Islet of Langerhans (tissue), 1 donor: ENCODE data around the gene STIM1.
"Not testable (repeated sequence)": the region's sequence is repeated elsewhere in the genome, so short reads cannot be mapped to it uniquely, and the experiment has no call there.

Experiments
- FAIRE-seq: peaks from one replicate; lab custom pipeline; 2011; peaks lifted over from hg19 to GRCh38; lab: Jason Lieb, UNC

The STIM1 gene

GRCh38 chr11:4030197-4030596 is 174.7 kb downstream of the STIM1 start:
- FAIRE-seq: no peak

DNA sequence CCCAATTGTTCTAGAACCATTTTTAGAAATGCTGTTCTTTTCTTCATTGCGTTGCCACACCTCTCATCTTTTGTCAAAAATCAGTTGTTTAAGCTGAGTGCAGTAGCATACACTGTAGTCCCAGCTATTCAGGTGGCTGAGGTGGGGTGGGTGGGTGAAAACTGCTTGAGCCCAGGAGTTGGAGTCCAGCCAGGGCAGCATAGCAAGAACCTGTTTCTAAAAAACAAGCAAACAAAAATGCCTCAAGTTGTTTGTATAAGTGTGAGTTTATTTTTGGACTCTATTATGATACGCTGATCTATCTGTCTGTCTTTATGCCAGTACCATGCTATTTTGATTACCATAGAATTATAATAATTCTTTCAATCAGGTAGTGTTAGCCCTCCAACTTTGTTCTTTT is 176.6 kb downstream of the STIM1 start:
- no peak for FAIRE-seq

DNA sequence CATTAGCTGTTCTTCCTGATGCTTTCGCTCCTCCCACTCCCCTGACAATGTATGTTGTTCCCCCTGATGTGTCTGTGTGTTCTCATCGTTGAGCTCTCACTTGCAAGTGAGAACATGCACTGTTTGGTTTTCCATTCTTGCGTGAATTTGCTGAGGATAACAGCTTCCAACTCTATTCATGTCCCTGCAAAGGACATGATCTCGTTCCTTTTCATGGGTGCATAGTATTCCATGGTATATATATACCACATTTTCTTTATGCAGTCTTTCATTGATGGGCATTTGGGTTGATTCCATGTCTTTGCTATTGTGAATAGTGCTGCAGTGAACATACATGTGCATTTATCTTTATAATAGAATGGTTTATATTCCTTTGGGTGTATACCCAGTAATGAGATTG is 180.5 kb downstream of the STIM1 start:
- no peak for FAIRE-seq

DNA sequence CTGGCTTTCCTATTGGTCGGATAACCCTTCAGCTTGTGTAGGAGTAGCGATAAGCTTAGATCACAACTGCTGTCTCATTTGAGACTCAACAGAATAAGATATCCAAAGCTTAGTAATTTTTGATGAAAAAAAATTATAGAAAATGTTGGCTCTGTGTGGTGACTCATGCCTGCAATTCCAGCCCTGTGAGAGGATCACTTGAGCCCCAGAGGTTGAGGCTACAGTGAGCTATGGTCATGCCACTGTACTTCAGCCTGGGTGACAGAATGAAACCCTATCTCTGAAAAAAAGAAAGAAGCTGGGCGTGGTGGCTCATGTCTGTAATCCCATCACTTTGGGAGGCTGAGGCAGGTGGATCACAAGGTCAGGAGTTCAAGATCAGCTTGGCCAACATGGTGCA is 183.5 kb downstream of the STIM1 start:
- FAIRE-seq: no peak

DNA sequence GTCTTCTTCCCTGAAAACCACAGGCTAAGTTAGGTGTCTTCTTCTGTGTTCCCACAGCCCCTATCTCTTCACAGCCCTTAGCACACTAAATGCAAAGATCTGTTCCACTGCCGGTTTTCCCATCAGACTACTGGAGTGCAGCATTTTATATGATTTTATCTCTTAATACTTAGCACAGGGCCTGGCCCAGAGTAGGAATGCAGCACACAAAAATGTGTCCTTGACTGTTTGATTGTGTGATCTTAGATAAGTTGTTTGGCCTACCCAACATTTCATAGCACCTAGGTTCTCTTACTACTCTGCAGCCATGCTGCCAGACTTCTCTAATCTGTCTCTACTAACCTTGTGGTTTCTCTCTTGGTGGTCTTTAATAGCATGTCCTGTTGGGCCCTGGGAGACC is 185.0 kb downstream of the STIM1 start:
- FAIRE-seq: no peak

- FAIRE-seq: no peak
Observed at GRCh38 chr11:4041731-4042391, 186.4 kb downstream of the STIM1 start.

DNA sequence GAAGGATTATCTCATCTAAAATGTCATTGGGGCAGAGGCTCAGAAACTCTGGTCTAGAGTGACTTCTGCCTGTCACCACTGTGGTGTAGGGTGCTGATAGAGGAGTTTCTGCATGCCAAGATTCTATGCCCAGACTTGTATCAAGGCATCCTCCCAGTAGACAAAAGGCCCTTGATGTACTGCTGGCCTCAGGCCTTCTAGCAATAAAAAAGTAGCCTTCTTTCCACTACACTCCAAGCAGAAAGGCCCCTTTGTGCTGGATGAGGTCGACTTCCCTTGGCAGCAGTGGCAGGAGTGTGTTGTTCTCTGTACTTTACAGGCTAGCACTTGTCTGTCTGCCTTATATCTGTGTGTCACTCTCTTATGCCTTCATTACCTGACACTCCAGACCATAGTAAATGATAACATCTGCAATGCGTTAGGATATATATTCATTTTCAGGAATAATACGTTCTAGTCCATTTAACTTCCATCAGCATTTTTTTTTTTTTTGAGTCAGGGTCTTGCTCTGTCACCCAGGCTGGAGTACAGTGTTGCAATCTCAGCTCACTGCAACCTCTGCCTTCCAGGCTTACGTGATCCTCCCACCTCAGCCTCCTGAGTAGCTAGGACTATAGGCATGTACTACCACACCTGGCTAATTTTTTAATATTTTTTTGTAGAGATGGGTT is 189.6 kb downstream of the STIM1 start:
- no peak for FAIRE-seq

DNA sequence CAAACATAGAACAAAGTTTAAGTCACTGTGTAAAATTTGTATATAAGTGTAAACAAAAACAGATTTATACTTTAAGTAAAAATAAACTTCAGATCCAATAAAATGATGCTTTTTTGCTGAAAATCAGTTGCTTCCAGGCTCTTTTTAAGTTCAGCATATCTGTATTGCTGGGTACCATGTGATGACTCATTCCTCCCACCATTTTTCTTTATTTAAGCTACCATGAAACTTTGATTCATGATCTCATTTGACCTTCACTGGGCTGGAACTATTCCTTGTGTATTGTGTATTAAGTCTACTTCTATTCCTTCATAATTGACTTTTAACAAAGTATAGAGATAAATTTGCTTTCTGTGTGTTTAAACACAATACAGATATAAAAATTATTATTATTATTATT is 192.9 kb downstream of the STIM1 start:
- FAIRE-seq: no peak

GRCh38 chr11:4049006-4049405 is 193.5 kb downstream of the STIM1 start:
- no peak for FAIRE-seq

DNA sequence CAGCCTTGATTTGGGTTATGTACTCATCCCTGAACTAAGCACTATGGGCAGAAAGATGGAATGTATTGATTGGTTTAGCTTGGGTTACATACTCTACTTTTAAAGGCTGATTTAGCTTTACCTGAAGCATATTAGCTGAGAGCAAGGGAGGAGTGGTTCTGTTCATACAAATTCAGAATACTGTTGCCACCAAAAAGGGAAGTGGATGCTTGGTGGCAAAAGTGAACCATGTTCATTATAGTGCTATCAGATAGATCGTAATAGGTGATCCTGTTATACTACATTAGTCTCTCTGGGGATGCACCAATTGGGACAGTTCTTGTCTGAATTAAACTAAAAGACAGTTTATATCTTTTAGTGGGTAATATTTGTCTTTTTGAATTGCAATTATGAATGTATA is 194.7 kb downstream of the STIM1 start:
- FAIRE-seq: no peak

DNA sequence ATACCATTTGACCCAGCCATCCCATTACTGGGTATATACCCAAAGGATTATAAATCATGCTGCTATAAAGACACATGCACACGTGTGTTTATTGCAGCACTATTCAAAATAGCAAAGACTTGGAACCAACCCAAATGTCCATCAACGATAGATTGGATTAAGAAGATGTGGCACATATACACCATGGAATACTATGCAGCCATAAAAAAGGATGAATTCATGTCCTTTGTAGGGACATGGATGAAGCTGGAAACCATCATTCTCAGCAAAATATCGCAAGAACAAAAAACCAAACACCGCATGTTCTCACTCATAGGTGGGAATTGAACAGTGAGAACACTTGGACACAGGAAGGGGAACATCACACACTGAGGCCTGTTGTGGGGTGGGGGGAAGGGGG is 197.7 kb downstream of the STIM1 start:
- not testable (repeated sequence) for FAIRE-seq

- FAIRE-seq: no peak
Observed at GRCh38 chr11:4054643-4055042, 199.2 kb downstream of the STIM1 start.

GRCh38 chr11:4059424-4059823 is 204.0 kb downstream of the STIM1 start:
- no peak for FAIRE-seq

GRCh38 chr11:4060182-4060923 is 204.9 kb downstream of the STIM1 start:
- FAIRE-seq: no peak

- no peak for FAIRE-seq
Observed at GRCh38 chr11:4061700-4062099, 206.2 kb downstream of the STIM1 start.

GRCh38 chr11:4063348-4063747 is 207.9 kb downstream of the STIM1 start:
- no peak for FAIRE-seq

- FAIRE-seq: no peak
Observed at GRCh38 chr11:4064278-4064955, 209.0 kb downstream of the STIM1 start.

- FAIRE-seq: no peak
Observed at GRCh38 chr11:4065086-4065485, 209.6 kb downstream of the STIM1 start.

DNA sequence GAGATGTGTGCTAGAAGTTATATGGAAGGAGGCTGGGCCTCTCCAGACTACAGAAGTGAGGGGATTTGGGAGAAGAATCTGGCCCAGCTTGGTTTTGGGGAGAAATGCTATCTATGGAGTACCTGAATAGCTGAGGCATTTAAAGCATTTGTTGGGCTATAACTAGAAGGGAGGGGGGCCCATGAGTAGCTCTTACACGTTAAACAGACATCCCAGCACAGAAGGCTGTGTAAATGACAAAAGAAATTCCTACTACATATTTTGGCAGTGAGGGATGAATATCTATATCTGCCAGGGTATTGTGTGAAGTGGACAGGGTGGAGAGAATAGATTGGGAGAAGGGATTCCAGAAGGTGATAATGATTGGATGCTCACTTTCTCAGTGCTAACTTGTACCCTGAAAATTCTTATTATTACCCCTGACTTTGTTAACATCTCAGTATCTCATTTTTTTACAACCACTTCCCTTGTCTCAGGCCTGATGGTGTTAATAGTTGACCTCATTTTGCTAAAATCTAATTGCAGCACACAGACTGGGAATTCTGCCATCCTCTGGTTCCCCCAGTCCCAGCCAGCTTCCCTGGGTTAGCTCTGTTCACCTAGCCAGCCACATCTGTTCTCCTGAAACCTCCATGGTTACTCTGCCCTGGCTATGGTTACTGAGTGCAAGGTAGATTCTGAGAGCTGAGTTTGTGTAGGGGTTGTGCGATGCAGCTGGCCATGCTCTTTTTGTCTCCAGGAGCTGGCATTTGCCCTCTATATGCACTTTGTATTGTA is 210.3 kb downstream of the STIM1 start:
- FAIRE-seq: no peak

GRCh38 chr11:4066910-4067309 is 211.4 kb downstream of the STIM1 start:
- no peak for FAIRE-seq

DNA sequence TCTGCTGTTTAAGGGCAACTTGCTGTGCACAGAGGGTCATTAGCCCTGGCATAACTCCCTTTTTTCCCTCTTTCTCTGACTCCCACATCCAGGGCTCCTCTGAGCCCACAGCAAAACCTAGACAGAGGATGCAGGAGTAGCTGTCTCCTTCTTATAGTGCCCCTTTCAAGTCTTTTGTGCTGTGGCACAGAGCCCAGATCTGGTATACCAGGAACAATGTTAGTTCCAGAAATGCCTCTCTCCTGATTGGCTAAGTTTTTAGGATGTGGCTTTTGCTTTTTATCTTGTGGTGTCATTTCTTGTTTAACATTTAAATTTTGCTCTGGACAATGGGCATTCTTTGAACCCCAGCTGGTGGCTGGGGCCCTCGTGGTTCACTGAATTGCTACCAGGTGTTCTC is 213.5 kb downstream of the STIM1 start:
- FAIRE-seq: no peak

GRCh38 chr11:4071325-4071724 is 215.9 kb downstream of the STIM1 start:
- no peak for FAIRE-seq
